GM12892 (cell line): ENCODE data around the gene BHLHE23.

Source experiments
- DNase-seq: peaks from one replicate; pipeline ENCODE4 v3.0.0; 2011; ENCODE audit not compliant: insufficient read length
- FAIRE-seq: peaks from 2 replicates; lab custom pipeline; 2011; peaks lifted over from hg19 to GRCh38; lab: Jason Lieb, UNC
- POLR2A ChIP-seq: IDR thresholded peaks from 2 replicates; pipeline ENCODE4 v1.6.1; 2011; ENCODE audit warnings: low read depth, low read length, control low read depth
- POLR2AphosphoS5 ChIP-seq: IDR thresholded peaks from 2 replicates; pipeline ENCODE4 v1.6.1; 2011; ENCODE audit warnings: low read depth, low read length, control low read depth
- TAF1 ChIP-seq: IDR thresholded peaks from 2 replicates; pipeline ENCODE4 v1.6.1; 2011; ENCODE audit warnings: low read depth, mild to moderate bottlenecking, control low read depth, low read length, borderline replicate concordance

Gene BHLHE23

GRCh38 chr20:62972845-62973745 is 33.7 kb downstream of the BHLHE23 start:
- no peak for FAIRE-seq
- no peak for DNase-seq
- TF ChIP-seq POLR2AphosphoS5 (no peak), POLR2A (no peak), TAF1 (no peak)

- peak; percentile 96 for DNase-seq
- TF ChIP-seq POLR2AphosphoS5 = no peak
- TF ChIP-seq TAF1 = no peak
- TF ChIP-seq POLR2A = no peak
- FAIRE-seq = peak; percentile 90
Measured at GRCh38 chr20:62971950-62972844, 34.6 kb downstream of the BHLHE23 start.

- DNase-seq = no peak
- TF ChIP-seq POLR2A = no peak
- TF ChIP-seq POLR2AphosphoS5 = no peak
- TF ChIP-seq TAF1 = no peak
- peak; percentile 24 for FAIRE-seq
Measured at GRCh38 chr20:62971211-62971949, 35.4 kb downstream of the BHLHE23 start.

- no peak for FAIRE-seq
- TF ChIP-seq POLR2AphosphoS5 (no peak), POLR2A (peak; percentile 34; the same call in 1 of the 2 replicates)
- DNase-seq = no peak
Measured at GRCh38 chr20:62970307-62971210, 36.2 kb downstream of the BHLHE23 start.

- DNase-seq = no peak
- no peak for FAIRE-seq
- TF ChIP-seq POLR2AphosphoS5 = no peak
- no peak for TF ChIP-seq POLR2A
- TF ChIP-seq TAF1 = no peak
Measured at GRCh38 chr20:62969939-62970306, 36.8 kb downstream of the BHLHE23 start.

GRCh38 chr20:62969179-62969760 is 37.5 kb downstream of the BHLHE23 start:
- TF ChIP-seq POLR2AphosphoS5 (no peak), TAF1 (no peak), POLR2A (no peak)
- no peak for DNase-seq
- FAIRE-seq = no peak

- DNase-seq (no peak), FAIRE-seq (no peak)
- TF ChIP-seq POLR2A (no peak), POLR2AphosphoS5 (no peak), TAF1 (no peak)
Measured at GRCh38 chr20:62968378-62969178, 38.2 kb downstream of the BHLHE23 start.

GRCh38 chr20:62967628-62968351 is 39.0 kb downstream of the BHLHE23 start:
- no peak for TF ChIP-seq POLR2AphosphoS5
- TF ChIP-seq TAF1 = no peak
- TF ChIP-seq POLR2A = no peak
- DNase-seq (no peak), FAIRE-seq (no peak)

GRCh38 chr20:62967149-62967501 is 39.6 kb downstream of the BHLHE23 start:
- DNase-seq = no peak
- TF ChIP-seq TAF1 = no peak
- TF ChIP-seq POLR2A = no peak
- no peak for TF ChIP-seq POLR2AphosphoS5
- FAIRE-seq = no peak
